Thoracic aorta (tissue), 2 donors: ENCODE results near the gene LRRC27. TPM values are rescaled to one million over a fixed set of nuclear protein-coding genes. Genes with fewer than 3 reads are reported as not detected.

Source experiments
- ATAC-seq: fragments of 150-250 bp; one replicate; pipeline ENCODE4 v1.8.0; 2017; ENCODE audit warnings: low read depth; ENCODE audit not compliant: insufficient number of reproducible peaks, low FRiP score
- DNase-seq: peaks from one replicate; pipeline ENCODE4 v3.0.0-alpha.2; 2020; ENCODE audit warnings: low spot score
- H3K27ac ChIP-seq, 2 donors: fragments of 200-600 bp; sonication (generic); 1 replicate in 1 of 2; 2 replicates in 1 of 2; pipeline ENCODE4 v1.5.1; 2016; ENCODE audit warnings: mild to moderate bottlenecking in 2 of 2, moderate library complexity in 2 of 2
- H3K27me3 ChIP-seq: fragments of 200-600 bp; sonication (generic); replicated peaks from 2 replicates; pipeline ENCODE4 v1.6.0; 2016; ENCODE audit warnings: mild to moderate bottlenecking; ENCODE audit not compliant: insufficient read depth
- H3K36me3 ChIP-seq: fragments of 200-600 bp; sonication (generic); one replicate; pipeline ENCODE4 v1.5.1; 2016
- H3K4me1 ChIP-seq, 2 donors: fragments of 200-600 bp; sonication (generic); 1 replicate in 1 of 2; 2 replicates in 1 of 2; pipeline versions ENCODE4 v1.5.1 to v1.6.0; 2016; ENCODE audit warnings: low read depth in 2 of 2, mild to moderate bottlenecking in 1 of 2; ENCODE audit not compliant: control insufficient read depth in 1 of 2
- H3K4me3 ChIP-seq: fragments of 200-600 bp; sonication (generic); 2 replicates; pipeline ENCODE4 v1.5.1; 2016; ENCODE audit warnings: mild to moderate bottlenecking
- H3K9me3 ChIP-seq: fragments of 200-600 bp; sonication (generic); 2 replicates; pipeline ENCODE4 v1.5.1; 2016
- CTCF ChIP-seq: fragments of 200-600 bp; sonication (generic); IDR thresholded peaks from one replicate; pipeline ENCODE4 v1.5.1; 2019; ENCODE audit warnings: antibody characterized with exemption
- total RNA-seq, 2 donors: library from RNA; depleted of rRNA; stranded (reverse); fragments of >200 nt; gene quantifications; one replicate each; pipeline versions ENCODE4 v1.1.0 to v1.2.3, GENCODE V29; 2016

LRRC27 gene
- total RNA-seq, 2 donors from 2014 or later, result 3.2 to 8.9 TPM

- Histone ChIP-seq H3K4me1 (peaks cover 4 to 10% of the 10 kb centered on the region in 2 donors), H3K27ac (no peak overlapping the region), H3K36me3 (no peaks in the 10 kb centered on the region), H3K27me3 (no peaks in the 10 kb centered on the region), H3K4me3 (no peak overlapping the region), H3K9me3 (no peaks in the 10 kb centered on the region)
- TF ChIP-seq CTCF, result no peak
- DNase-seq, result no peak
- ATAC-seq, result no peak
Observed at GRCh38 chr10:132303361-132304115, 28.5 kb upstream of the LRRC27 start.

- ATAC-seq (no peak), DNase-seq (no peak)
- H3K27ac ChIP-seq, result no peak overlapping the region
- H3K36me3 ChIP-seq, result no peaks in the 10 kb centered on the region
- no peaks in the 10 kb centered on the region for H3K27me3 ChIP-seq
- H3K4me3 ChIP-seq, result no peak overlapping the region
- H3K4me1 ChIP-seq, result peaks cover 4 to 17% of the 10 kb centered on the region in 2 donors
- no peaks in the 10 kb centered on the region for H3K9me3 ChIP-seq
- TF ChIP-seq CTCF, result no peak
Observed at GRCh38 chr10:132304756-132305509, 27.1 kb upstream of the LRRC27 start.

GRCh38 chr10:132305654-132306342, 26.2 kb upstream of the LRRC27 start:
- Histone ChIP-seq H3K27me3 (no peaks in the 10 kb centered on the region), H3K4me1 (peaks cover 4 to 17% of the 10 kb centered on the region in 2 donors), H3K9me3 (no peaks in the 10 kb centered on the region), H3K4me3 (no peak overlapping the region), H3K27ac (no peak overlapping the region), H3K36me3 (no peaks in the 10 kb centered on the region)
- ATAC-seq (no peak), DNase-seq (no peak)
- no peak for TF ChIP-seq CTCF

GRCh38 chr10:132306343-132306685, 25.7 kb upstream of the LRRC27 start:
- Histone ChIP-seq H3K9me3 (no peaks in the 10 kb centered on the region), H3K27ac (no peak overlapping the region), H3K27me3 (no peaks in the 10 kb centered on the region), H3K36me3 (no peaks in the 10 kb centered on the region), H3K4me3 (no peak overlapping the region), H3K4me1 (peaks cover 4 to 17% of the 10 kb centered on the region in 2 donors)
- TF ChIP-seq CTCF, result no peak
- ATAC-seq (no peak), DNase-seq (no peak)
